SHP77 (cell line): ENCODE measurements around the gene TMEM109.

Experiments used
- DNase-seq, 2 experiments: peaks; one replicate each; lab custom pipeline; 2025; lab: John Stamatoyannopoulos, UW

The TMEM109 gene

DNA sequence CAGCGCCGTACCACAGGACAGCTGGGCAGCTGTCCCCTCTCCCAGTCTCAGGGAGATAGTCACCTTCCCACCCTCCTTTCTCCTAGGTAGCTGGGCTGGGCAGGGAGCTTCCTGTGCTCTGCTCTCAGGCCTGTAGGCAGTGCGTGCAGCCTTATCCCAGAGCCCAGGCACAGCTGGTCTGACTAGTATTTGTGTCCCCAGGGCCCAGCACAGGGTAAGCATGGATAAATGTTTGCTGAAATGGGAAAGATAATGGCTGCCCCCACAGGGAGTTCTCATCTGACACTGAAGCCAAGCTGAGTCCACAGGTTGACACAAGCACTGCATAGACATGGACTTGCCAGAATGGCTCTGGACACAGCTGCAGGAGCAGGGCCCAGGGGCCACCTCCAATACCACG is 28.3 kb downstream of the TMEM109 start:
- no peak for DNase-seq

DNA sequence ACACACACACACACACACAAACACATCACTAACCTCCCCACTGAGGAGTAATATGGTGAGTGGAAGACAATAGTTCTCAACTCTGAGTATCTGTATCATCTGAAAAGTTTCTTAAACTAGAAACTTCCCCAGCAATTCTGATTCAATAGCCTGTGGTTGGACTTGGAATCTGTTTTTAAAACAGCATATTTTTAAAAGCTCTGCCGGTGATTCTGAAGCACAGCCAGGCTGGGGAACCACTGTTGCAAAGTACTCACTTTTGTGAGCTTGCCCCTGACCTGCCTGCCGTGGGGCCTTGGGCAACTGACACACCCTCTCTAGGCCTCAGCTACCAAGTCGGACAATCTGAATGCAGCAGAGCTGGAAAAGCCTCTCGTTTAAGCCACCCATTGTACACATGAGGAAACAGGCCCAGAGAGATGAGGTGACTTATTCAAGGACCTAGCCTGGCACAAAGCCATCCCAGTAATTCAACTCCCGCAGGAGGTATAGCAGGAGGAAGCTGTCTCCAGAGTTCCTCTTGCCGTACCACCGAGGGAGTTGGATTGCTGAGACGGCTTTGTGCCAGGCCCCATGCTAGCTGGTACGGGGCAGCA is 29.1 kb downstream of the TMEM109 start:
- DNase-seq: peak; percentile 45 to 66

DNA sequence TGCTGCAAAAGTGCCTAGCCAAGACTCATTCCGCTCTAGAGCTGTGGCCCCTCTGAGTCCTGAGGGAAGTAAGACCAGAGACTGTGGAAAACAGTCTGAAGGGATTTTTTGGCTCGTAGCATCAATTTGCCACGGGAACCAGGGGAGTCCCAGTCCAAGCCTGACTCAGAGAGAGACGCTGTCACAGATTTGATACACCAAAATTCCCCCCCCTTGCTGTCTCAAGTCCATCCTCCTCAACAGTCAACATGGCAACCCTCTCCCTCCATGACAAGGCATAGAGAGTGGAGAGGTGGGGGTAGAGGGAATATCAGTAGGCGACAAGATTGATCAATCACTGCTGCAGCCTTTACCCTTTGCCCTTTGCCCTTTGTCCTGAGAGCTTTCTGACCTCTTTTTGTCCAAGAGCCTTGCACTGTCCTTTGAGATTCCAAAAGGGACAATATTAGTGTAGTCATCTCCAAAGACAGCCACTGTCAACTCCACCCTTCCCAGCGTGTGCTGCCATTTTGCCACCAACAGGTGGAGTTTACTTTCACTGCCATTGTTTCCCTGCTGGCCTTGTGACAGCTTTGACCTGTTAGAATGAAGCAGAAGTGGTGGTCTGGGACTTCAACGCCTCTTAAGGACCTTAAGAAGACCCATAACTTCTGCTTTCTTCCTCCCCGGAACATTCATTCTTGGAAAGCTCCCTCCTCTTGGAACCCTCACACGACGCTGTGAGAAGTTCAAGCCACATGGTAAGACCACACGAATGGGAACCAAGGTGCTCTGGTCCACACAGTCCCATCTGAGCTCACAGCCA is 30.7 kb downstream of the TMEM109 start:
- DNase-seq: no peak

- DNase-seq: no peak
These were observed 31.3 kb downstream of the TMEM109 start for GRCh38 chr11:60945295-60945667.

GRCh38 chr11:60946601-60947264 is 32.8 kb downstream of the TMEM109 start:
- DNase-seq: peak in 1 of 2 experiments; percentile 24

GRCh38 chr11:60947700-60948099 is 33.7 kb downstream of the TMEM109 start:
- DNase-seq: no peak

DNA sequence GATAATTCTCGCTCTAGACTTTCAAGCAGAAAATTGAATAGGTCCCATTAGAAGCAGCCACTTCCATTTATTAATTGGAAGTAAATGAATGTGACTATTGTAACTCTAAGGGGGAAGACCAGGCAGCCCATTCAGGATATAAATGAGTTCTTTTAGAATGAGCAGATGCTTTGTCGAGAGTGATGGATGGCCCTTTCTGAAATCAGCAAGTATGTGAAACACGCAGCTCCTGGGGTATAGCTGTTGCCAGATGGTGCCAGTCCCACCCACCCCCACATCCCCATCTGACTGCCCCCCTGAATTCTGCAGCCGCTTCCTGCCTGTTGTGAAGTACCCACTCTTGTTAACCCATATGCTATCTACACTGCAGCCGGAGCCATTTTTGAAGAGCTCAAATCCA is 34.3 kb downstream of the TMEM109 start:
- no peak for DNase-seq

GRCh38 chr11:60950024-60950423 is 36.1 kb downstream of the TMEM109 start:
- no peak for DNase-seq

GRCh38 chr11:60950933-60951605 is 37.1 kb downstream of the TMEM109 start:
- DNase-seq: no peak

GRCh38 chr11:60951606-60951903 is 37.6 kb downstream of the TMEM109 start:
- no peak for DNase-seq

DNA sequence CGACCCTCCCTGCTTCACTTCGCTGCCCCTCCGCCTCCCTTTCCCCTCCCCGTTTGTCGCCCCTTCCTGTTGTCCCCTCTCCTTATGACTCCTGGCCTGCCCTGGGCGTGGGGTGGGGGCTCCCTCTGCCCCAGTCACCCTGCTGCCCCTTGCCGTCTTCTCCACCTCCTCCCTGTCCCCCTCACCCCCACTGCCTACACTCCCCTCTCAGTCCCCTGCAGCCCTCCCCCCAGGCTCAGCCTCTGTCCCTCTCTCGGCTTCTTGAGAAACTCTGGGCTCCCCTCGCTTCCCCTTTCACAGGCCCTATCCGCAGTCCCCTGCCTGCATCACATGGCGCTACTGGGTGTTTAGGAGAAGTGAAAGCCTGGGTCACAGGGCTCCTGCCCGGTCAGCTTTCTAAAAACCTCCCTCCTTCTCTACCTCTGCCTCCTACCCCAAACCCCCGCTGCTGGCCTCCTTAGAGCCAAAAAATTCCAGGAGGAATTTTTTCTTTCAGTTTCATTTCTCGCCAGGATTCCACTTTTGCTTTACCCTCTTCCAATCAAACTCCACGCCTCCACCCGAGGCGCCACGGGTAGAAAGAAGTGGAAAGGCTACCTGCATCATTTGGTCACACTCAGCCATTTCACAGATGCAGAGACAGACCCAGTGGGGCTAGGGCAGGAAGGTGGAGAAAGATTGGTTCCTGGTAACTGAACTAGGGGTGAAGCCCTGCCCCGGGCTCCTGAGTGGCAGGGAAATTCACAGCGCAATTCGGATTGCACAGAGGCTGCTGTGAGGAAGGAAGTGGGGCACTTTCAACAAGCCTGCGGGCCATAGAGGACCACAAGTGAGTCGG is 38.2 kb downstream of the TMEM109 start, which contains the start of gene SLC15A3:
Gene SLC15A3, minus strand, starts transcription at position 273 of the 838 bp plus-strand sequence. CDS start 625 bp downstream, outside the sequence.
- DNase-seq: no peak

DNA sequence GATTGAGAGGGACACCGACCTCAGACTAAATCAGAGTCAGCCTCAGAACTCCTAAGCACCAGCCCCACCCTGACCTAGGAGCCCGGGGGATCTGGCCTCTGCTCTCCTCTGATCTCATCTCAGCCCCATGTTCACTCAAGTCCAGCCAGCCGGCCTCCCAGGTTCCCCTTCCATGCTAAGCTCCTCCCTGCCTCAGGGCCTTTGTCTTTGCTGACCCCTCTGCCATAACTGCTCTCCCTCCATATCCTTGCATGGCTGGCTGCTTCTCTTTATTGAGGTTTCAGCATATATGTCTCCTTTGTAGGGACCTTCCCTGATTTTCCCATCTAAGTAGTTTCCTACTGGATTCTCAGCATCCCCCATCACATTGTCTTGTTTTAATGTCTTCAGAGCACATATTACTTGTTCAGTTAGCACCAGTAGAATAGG is 38.8 kb downstream of the TMEM109 start:
- DNase-seq: no peak

DNA sequence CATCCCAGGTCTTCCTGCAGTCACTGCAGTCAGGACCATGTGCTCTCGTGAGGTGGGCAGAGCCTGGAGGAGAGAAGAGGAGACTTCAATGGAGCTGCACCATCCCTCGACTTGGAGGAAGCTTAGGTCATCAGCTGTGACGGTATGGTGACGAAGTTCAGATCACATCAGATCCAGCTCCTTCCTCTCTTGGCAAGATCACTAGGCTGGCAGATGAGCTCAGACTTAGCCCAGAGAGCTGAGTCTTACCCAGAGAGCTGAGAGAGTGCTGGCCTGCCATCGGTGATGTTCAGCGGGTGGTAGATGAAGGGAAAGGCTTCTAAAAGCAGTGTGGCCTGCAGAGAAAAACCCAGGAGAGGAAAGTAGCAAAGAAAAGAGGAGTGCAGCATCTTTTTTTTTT is 39.8 kb downstream of the TMEM109 start:
- no peak for DNase-seq

DNA sequence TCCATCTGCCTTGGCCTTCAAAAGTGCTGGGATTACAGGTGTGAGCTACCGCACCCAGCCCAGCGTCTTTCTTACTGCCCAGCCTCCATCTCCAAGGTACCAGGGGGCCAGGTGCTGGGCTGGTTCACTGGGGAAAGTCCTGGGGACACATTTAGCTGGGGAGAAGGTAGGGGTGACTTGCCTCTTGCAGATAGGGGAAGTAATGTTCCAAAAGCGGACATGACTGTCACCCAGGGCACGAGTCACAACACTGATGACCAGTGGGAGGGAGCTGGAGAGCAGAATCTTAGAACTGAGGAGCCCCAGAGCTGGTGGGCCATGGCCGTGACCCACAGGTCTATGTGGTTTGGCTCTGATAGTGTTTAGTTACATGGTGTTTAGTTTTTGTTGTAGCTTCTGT is 40.5 kb downstream of the TMEM109 start:
- no peak for DNase-seq

DNA sequence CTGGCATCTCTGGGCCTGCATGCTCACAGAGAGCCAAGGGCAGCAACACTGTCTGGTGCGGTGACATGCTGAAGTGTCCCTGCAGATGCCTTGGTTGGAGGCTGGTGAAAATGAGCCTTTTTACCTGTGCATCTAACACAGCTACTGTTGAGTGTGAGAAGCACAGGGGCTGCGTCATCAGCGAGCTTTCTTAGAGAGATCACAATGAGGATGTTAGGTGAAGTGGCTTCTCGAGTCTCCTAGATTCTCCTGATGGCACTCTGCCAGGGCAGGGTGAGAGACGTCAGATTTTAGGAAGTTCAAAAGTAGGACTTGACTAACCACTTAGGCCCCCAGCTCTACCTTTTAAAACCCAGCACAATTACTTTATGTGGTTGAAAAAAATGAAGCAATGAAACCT is 41.6 kb downstream of the TMEM109 start:
- DNase-seq: no peak

DNA sequence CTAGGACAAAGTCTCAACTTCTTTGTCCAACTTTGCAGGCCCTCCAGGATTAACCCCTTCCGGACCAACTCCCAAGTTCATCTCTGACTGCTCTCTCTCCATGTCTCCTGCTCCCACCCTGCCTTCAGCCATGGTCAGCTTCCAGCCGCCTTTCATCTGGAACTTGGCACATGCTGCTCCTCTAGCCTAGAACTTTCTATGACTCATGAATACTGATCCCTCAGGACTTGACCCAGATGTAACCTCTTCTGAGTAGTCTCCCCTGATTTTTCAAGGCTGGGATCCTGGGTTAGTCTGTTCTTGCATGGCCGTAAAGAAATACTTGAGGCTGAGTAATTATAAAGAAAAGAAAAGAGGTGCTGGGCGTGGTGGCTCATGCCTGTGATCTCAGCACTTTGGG is 43.2 kb downstream of the TMEM109 start:
- DNase-seq: no peak

DNA sequence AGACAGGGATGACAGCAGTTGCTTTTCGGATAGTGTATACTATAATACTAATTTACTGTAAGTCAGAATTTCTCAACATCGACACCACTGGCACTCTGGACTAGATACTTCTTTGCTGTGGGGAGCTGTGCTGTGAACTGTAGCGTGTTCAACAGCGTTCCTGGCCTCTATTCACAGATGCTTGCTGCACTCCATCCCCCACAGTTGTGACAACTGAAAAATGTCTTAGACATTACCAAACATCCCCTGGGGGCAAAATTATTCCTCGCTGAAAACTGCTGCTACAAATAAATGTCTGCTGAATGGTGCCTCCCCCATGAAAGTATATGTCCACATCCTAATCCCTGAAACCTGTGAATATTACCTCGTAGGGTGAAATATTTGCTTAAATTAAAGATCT is 45.5 kb downstream of the TMEM109 start:
- DNase-seq: no peak

- no peak for DNase-seq
These were observed 46.4 kb downstream of the TMEM109 start for GRCh38 chr11:60960405-60960804.

- no peak for DNase-seq
These were observed 50.8 kb downstream of the TMEM109 start for GRCh38 chr11:60964801-60965200.

DNA sequence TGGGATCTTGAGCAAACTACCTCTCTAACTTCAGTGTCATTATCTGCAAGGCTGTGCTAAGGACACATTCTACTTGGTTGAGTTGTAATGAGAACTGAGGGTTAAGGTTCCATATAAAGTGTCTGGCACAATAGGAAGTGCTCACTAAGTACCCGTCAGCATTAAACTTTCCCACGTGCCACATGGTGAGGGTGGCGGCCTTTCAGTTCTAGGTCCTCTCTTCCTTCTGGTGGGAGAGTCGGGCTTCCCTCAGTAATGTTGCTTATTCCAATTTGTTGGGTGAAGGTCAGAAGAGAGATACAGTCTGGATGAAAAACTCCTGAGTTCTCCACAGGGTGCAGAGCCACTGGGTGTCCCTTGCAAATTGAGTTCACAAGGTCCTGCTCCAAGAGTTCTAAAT is 52.9 kb downstream of the TMEM109 start:
- DNase-seq: no peak

DNA sequence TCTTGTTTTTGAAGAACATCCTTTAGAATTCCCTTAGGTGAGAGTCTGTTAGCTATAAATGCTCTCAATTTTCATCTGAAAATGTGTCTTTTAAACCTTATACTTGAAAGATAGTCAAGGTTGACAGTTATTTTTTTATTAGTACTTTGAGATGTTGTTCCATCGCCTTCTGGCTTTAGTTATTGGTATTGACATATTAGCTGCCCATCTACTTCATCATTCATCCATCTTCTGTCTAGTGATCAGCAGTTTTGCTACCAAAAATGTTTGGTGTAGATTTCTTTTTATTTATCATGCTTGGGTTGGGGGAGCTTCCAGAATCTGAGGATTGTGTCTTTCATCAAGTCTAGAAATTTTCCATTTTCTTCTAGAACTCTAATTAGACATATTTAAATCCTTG is 54.3 kb downstream of the TMEM109 start:
- no peak for DNase-seq

DNA sequence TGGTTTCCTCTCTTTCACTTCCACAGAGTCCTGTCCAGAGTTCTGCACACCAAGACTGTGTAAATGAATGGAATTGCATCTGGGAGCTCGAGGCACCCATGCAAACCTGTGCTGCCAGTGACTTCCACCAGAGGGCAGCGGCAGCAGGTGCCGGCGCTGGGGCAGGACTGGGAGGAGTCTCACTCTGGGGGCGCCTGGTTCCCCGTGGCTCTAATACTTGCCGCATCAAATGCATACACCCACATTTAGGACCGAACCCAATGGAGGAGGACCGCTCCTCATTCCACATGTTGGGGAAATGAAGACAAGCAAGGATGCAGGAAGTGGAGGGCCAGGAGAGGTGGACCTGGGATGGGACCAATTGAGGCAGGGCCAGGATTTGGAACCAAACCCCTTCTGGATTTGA is 56.4 kb downstream of the TMEM109 start:
- peak in 1 of 2 experiments; percentile 27 for DNase-seq
